ENCODE results near the gene ACTR10.
"Not testable (repeated sequence)": the region's sequence is repeated elsewhere in the genome, so short reads cannot be mapped to it uniquely, and the experiment has no call there.

Gene ACTR10

DNA sequence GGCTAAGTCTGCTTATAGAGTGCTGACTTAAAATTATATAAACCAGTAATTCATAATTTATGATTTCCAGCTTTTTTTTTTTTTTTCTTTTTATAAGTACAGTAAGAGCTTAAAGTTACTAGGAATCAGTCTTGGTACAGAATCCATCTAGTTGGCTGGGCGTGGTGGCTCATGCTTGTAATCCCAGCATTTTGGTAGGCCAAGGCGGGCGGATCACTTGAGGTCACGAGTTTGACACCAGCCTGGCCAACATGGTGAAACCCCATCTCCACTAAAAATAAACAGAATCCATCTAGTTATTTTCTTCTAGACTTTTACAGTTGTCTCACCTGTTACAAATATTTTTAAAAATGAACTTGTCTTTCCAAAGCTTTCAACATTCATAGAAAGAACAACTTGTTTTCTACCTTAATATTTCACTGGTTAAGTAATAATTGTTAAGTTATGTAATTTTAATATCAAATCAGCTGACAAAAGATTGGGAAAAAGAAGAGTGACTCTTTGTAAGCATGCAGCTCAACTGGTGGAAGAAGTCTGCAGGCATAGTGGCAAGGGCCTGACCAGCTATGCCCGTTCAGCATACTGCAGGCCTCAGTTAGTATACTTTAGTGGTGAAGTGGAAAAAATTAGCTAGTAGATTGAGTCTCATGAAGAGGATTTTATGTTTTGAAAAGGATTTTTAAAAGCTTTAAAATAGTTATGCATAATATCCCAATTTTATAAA lies 27.3 kb downstream of the ACTR10 start:
- no peak for DNase-seq

DNA sequence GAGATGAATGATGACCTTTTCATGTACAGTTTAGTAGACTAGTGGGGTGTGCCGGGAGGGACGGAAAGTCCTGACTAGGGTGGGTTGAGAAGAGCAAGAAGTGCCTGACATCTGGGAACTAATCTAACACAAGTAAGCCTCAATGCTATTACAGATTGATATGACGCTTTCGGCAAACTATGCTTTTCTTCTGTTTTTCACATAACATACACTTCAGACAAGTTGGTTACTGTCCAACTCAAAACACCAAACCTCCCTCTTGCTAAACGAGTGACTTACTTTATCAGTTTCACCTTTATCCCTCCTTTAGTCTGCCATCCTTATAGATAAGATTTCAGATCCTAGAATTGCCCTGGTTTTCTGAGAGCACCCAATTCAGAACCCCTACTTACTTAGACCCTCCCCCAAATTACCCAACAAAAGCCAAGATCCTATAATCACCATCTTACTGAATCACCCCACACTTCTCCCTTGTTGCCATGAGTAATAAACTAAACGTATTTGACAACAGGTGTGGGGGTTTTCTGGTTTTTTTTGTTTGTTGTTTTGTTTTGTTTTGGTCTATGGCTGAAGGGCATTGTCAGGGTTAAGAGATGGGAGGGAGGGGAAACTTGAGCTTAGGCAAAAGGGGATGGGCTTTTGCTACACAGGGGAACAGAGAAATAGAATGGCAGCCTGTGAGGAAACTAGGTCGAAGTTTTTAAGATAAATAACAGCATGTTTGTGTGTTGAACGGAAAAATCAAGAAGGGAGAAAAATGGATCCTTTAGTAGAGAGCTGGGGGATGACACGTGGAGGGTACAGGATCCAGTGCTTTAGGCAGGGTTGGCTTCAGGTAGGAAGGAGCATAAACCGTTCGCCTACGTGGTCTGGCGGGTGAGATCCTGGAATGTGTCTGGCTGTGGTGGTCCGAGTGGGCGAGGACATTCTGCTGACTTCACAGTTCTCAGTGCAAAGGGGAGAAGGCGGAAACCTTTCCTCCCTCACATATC lies 38.6 kb downstream of the ACTR10 start:
- no peak for DNase-seq

DNA sequence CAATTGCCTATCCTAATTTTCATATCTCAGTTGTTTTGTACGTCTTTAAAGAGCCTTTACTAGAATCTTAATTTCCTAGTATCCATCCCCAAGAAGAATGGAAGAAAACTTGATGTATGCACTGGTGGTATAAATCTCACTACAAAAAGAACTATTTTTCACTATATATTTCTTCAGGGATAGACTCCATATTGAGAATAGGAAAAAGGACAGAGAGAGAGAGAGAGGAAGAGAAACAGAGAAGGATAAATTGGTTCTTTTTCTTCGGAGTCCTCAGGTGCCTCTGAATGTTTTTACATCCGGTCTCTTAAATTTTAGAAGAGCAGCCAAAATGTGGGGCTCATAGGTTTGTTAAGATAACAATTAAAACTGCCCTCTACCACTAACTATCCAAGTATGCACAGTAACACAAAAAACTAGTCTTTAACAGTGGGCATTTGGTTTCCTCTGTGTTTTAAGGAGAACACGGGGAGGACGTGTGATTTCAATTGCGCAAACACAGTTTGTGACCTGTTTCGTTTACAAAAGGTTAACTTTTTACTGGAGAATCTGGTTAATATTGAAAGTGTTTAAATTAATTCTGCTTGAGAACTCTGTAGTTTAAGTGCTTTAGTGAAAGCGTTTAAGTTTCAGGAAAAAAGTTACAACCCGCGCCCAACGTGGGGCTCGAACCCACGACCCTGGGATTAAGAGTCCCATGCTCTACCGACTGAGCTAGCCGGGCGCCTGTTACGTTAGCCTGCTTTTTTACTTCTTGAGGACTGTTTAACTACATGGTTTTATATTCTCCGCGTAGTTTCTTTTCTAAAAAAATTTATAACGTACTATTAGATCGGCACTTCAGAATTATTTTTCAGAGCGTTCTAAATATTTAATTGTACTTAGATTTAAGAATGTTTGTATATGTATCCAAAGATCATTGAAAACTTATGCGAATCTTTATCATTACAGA lies 39.6 kb downstream of the ACTR10 start:
- DNase-seq, result peak; percentile 17

DNA sequence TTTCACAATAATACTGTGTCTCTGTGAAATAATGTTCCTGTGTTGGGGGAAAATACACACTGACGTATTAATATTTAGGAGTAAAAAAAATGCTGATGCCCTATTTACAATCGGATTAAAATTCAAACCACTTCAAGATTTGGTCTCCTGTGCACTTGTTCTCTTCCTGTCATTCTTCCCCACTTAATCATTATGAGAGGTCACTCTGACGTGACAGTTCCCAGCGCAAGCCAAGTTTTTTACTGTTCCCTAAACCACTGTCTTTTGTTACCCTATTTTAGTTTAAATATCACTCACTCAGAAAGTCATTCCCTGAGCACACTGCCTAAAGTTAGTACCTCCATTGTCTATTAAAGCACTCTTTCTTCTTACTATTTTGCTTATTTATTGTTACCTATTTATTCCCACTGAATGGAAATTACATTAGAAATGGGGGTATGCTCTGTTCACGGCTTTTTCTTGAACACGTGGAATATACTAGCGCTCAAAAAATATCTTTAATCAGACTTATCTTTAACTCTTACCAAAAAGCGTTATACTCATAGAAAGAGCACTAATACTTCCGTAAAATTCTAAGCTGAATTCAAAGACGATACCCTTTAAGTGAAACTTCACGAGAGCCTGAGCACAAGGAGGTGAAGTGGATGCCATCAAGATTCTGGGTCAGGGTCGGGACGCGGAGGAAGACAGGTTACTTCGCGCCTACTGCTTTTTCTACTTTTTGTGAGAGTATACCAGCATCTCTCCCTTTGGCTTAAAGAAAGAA lies 44.0 kb downstream of the ACTR10 start:
- DNase-seq, result peak; percentile 30

DNA sequence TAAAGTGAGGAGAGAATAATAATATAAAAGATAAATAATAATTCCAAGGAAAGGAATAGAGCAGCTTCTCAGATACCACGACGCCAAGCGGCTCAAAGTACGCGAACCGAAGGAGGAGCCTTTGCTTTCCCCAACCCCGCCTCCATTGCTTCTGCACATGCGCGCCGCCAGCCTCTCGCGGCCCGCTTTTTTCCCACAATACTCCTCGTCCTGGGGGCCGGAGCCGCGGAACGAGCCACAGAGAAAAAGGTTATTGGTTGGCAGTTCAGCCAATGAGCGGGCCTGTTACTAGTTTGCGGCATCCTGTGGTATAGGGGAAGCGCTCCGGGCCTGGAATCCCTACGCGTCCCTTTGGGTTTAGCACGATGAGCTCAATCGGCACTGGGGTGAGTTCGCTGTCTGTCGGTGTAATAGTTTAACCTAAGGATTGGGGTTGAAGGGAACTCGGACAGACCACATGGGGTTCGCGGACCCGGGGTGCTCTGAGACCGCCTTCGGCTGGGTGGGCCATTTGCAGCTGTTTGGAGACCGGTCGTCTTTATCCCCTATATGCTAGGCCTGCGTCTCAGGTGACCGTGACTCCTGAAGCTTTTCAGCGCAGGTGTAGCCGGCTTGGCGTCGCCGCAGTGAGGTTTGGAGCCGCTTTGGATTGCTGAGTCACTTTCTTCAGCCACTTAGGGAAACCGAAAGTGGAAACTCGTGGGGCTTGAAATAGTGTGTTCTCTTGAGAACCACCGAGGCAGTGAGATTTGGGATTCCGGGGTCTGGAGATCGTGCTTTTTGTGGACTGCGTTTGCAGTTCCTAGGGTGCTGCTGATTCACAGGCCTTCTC lies 44.8 kb downstream of the ACTR10 start, which contains the start of gene PSMA3:
PSMA3 (plus strand) TSS at position 288 of the 832 bp plus-strand sequence; CDS start at position 366, 78 bp downstream.
- peak; percentile 97 for DNase-seq

DNA sequence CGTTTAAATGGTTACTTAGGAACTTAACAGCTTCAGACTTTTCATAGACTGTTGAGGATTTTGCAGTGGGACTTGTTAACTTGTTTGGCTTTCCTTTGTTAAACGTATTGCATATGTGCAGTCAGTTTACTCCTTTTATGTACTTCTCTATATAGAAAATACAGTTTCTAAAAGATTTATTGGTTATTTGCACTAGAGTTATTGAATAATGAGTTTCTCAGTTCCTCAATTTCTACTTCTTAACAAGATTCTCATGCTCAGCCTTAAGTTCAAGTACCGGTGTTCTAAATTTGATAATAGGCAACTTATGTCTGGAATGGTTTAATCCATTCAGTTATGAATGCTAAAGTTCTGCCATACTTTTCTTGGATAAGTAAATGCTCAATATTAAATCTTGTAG lies 45.6 kb downstream of the ACTR10 start:
- DNase-seq, result no peak

DNA sequence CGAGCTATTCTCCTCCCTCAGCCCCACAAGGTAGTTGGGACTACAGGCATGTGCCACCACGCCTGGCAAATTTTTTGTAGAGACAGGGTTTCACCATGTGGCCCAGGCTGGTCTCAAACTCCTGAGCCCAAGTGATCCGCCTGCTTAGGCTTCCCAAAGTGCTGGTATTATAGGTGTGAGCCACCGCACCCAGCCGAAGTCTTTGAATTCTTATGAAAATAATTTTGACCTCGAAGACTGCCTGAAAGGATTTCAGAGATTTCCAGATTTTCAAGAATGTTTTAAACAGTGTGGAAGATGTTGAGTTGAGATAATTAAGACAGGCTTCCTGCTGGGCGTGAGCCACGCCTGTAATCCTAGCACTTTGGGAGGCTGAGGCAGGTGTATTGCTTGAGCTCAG lies 49.7 kb downstream of the ACTR10 start:
- DNase-seq, result no peak

DNA sequence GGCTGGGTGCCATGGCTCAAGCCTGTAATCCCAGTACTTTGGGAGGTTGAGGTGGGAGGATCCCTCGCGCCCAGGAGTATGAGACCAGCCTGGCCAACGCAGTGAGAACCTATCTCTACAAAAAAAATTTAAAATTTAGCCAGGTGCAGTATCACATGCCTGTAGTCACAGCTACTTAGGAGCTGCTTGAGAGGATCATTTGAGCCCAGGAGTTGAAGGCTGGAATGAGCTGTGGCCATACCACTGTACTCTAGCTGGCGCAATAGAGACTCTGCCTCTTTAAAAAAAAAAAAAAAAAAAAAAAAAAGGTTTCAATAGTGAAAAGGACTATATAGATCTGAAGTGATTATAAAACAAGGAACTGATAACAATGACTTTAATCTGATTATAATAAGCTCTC lies 58.2 kb downstream of the ACTR10 start:
- no peak for DNase-seq

DNA sequence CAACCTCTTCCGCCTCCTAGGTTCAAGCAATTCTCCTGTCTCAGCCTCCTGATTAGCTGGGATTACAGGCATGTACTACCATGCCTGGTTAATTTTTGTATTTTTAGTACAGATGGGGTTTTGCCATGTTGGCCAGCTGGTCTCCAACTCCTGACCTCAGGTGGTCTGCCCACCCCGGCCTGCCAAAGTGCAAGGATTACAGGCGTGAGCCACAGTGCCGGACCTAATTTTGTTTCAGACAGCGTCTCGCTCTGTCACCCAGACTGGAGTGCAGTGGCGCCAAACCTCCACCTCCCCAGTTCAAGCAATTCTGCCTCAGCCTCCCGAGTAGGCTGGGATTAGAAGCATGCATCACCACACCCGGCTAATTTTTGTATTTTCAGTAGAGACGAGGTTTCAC lies 62.1 kb downstream of the ACTR10 start:
- DNase-seq, result not testable (repeated sequence)

DNA sequence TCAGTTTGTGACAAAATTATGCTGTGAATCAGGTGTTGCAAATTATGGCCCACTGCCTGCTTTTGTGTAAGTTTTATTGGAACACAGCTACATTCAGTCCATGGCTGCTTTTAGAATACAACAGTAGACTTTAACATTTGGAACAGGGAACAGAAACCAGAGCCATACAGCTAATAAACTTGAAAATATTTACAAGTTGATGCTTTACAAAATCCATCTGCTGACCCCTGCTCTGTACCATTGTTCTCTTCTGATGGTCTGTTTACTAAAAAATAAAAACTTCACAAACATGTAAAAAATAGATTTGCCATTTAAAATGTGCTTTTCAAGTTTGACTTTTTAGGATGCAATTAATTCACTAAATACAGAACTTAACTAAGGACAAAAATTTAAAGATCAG lies 65.5 kb downstream of the ACTR10 start:
- DNase-seq, result no peak

DNA sequence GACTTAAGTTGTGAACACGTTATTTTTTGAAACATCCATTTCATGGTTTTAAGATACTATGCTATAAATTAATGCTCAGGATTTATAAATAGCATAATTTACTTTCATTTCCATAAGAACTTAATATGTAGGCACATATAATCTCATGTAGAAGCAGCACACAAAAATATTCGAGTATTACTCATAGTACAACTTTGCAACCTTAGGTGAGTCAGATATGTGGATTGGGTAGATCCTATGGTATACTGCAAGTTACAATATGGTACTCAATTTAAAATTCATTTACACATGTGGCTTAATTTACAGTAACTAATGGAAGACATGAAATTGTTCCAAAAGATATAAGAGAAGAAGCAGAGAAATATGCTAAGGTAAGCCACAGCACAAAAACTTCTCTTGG lies 70.7 kb downstream of the ACTR10 start:
- no peak for DNase-seq

DNA sequence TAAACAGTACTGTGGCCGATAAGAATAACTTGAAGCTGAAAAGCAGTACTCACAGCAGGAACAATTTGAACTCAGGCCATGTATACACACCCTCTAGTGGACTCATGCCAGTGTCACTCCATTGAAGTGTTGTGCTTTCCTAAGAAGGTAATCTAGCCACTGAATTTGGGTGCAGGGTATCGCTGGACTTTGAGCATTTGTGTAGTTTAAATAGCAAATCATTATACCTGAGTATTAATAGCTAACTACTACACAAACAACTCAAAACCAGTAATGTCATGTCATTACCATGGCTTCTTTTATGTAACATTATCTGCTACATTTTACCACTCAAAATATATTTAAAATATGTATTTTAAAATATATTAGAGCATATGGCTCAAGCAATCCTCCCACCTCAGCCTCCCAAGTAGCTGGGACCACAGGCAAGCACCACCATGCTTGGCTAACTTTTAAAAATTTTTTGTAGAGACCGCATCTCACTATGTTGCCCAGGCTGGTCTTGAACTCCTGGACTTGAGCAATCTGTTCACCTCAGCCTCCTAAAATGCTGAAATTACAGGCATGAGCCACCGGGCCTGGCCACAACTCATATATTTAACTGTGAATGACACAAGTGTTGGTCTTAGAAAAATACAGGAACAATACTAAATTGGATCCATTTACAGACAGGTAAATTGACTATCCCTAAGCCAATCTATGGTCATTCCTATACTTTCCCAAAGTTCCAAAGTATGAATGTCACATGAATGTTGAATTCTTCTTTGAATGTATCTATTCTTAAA lies 72.8 kb downstream of the ACTR10 start:
- DNase-seq, result no peak

DNA sequence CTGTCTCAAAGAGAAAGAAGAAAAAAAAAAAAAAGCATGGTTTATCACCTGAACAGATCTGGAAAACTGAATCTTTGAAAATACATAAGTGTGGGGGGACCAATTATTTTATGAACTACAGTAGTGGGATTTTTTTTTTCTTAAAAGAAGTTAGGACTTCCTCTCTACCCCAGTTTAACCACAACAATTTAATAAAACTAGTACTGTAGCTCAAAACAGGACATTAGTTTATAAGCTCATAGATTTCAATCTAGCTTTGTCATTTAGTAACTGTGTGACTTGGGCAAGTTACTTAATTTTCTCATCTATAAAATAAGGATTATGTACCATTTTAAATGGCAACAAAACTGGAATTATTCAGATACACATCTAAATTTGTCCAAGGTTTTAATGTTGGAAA lies 74.9 kb downstream of the ACTR10 start:
- no peak for DNase-seq

DNA sequence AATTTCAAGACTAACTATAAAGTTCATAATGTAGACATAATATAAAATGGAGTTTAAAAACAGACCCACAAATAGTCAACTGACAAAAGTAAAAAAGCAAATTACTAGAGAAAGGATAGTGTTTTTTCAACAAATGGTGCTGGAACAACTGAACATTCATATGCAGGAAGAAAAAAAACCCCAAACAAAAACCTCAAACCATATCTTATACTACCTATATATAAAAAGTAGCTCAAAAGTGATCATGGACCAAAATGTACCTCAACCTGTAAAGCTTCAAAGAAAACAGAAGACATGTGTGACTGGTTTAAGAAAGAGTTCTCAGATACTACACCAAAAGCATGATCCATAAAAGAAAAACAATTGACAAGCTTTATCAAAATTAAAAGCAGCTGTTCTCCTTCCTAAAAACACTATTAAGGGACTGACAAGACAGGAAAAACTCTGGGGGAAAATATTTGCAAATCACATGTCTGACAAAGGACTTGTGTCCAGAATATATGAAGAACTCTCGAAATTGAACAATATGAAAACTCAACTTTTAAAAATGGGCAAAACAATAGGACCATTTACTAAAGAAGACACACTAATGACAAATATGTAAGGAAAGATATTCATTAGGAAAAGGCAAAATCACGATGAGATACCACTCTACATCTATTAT lies 75.7 kb downstream of the ACTR10 start:
- no peak for DNase-seq

DNA sequence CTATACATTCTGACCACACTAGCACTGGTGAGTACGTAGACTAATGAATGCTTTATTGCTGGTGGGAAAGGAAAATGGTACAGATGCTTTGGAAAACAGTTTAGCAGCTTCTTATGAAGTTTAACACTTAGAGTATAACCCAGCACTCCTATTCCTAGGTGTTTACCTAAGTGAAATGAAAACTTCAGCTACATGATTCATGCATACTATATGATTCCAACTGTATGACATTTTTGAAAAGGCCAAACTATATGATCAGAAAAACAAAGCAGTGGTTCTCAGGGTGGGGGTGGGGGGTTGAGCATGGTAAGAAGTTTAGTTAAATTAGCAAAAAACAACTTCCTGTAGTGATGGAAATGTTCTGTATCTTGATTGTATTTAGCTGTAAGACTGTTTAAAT lies 76.3 kb downstream of the ACTR10 start:
- no peak for DNase-seq

DNA sequence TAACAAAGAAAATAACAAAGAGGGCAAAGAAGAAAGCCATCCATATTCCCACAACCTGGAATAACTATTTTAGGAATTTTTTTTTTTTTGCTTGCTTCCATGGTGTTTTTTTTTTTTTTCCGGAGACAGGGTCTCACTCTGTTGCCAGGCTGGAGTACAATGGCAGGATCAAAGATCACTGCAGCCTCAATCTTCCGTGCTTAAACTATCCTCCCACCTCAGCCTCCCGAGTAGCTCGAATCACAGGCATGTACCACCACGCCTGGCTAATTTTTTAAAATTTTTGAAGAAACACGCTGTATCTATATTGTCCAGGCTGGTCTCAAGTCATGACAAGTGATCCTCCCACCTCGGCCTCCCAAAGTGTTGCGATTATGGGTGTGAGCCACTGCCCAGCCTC lies 78.2 kb downstream of the ACTR10 start:
- no peak for DNase-seq

DNA sequence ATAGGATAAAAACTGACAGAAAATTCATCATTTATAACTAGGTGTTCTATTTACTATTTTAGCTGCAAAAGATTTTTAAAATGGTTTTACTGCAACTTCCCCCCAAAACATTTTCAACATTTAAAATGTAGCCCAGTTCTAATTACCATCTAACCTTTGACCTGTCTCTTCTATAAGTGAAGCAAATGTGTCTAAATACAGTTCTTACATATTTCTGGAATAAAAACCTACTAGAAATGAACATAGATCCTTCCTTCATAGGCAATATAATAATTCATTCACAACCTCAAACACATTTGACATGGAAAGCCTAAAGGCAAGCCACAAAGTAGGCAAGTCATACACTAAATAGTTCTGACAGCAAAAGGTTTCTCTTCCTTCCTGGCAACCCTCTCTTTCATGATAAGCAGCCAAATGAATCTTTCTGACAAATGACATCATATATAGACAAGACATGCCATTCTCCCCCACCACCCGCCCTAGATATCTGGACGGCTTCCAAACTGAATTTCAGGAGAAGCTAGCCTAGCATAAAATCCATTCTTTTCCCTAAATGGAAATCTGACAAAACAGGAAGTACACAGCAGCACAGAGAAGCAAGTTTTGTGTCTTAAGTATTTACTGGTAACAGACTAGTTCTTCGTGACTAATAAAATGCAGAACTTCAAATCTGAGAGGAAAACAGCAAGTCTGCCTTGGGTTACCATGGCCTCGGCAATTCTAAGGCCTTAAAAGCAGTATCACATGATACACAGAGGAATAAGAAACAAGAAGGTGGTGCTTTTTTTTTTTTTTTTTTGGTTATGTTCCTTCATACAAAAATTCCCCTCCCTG lies 81.2 kb downstream of the ACTR10 start:
- DNase-seq, result no peak

DNA sequence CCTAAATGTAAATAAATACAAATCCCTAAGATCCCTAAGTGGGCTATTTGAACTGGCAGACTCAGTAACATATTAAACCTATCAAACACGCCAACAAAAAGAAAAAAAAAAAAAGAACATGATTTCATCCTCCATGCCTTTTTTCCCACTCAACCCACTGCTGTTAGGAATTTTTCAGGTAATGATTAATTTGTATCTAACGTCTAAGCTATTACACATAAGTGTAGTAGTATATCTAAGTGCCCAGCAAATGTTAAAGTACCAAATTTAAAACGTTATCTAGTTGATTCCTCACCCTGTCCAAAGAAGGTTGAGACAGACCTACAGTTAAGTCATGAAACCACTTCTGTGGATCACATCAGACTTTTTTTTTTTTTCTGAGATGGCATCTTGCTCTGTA lies 82.0 kb downstream of the ACTR10 start:
- no peak for DNase-seq

Measured in NCI-H1417 treated with DMSO at 0.1 percent for 48 hours (cell line).